GM20431 (cell line): ENCODE data around the gene TBX3.

Experiments used
- in situ Hi-C: fragments of 300-500 bp; cut with MseI, MboI; formaldehyde crosslinking; loops from one replicate; pipeline ENCODE4 v1.15.0; 2020; ENCODE audit warnings: low sequenced_read_pairs; ENCODE audit not compliant: unreplicated experiment

The TBX3 gene

DNA sequence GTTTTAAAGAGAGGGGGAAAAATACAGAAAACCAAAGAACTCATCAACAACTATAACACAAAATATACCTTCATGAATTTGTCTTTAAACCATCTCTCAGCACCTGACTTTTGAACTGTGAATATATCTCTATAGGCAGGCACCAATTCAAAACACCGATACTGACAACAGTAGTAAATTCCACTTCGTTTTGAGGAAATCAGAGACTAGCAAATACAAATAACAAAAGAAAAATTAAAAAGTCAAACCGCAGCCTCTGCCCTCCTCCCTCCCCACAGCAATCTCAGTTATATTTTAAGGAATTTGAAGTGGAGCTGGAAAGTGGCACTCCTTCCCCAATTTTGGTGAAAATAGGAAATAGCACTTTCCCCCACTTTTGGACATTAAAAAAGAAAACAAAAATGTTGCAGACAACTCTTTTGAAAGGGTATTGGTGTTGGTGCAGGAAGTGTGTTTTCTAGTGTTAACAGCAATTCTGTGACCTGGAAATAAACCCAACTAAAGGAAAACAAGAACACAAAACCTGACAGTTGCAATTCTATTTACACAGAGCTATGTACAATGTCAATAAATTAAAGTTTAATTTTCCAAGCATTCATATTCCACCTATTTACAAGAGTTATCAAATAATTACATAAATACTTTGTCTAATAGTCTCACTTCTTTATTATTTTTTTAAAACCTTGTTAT lies 13.5 kb downstream of the TBX3 start:
- in situ Hi-C loops, result loop anchor here (25.0 kb wide), 1 partner anchor 1092 kb away; no protein-coding TSS in a partner anchor

DNA sequence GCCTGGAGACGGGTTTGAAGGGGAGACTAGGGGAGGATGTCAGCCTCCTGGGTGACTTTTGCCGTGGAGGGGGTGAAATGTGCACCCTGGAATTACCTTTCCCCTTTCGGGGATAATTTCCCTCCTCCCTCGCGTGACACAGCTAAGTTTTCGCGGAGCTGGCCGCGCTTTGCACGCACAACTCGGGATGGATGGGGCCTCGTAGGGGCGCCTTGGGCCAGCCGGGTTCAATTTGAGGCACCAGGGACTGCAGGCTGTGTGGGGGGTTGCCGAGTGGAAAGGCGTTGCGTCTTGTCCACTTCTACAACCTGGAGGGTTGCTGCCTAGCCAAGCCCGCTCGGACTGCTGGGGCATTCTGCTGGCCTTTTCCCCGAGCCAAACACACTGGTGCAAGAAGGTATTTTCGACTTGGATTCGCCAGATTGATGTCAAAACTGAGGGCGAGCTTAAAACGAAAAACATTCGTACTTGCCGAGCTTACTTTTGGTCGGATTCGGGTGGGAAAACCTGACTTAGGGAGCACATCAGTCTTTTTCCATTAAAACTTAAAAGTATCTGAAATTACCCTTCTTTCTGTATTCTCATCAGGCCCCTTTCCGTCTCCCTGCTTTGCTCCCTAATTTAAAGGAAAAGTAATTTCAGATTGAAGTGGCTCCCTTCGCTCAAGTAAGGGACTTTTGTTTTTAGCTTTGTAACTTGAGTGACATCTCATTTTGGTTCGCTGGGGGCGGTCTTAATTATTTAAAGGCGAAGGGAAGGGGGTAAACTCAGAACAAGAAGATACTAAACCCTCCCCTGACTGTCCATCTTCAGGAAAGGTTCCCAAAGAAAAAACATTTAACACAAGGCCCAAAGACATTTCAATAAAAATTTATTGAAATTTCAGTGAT lies 14.3 kb downstream of the TBX3 start:
- in situ Hi-C loops, result loop anchor here (10.0 to 25.0 kb wide), 2 partner anchors 1093 to 1245 kb away; no protein-coding TSS in a partner anchor

DNA sequence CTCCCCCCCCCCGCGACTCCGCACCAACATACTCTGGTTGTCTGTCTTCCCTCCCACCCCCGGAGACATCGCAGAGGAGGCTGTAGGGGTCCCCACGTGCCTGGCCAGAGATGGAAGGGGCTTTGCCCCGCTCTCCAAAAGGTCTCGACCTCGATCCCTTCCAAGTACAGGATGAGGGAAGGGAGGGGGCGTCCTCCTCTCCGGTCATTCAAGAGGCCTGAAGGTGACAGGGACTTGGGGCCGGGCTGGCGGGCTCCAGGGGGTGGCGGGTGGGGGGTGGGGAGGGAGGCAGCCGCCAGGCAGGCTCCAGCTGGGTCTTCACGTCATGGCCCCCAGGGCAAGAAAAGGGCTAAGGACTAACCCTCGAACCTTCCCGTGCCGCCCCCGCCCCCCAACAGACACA lies 15.1 kb downstream of the TBX3 start:
- in situ Hi-C loops, result loop anchor here (10.0 to 25.0 kb wide), 2 partner anchors 1093 to 1246 kb away; no protein-coding TSS in a partner anchor

DNA sequence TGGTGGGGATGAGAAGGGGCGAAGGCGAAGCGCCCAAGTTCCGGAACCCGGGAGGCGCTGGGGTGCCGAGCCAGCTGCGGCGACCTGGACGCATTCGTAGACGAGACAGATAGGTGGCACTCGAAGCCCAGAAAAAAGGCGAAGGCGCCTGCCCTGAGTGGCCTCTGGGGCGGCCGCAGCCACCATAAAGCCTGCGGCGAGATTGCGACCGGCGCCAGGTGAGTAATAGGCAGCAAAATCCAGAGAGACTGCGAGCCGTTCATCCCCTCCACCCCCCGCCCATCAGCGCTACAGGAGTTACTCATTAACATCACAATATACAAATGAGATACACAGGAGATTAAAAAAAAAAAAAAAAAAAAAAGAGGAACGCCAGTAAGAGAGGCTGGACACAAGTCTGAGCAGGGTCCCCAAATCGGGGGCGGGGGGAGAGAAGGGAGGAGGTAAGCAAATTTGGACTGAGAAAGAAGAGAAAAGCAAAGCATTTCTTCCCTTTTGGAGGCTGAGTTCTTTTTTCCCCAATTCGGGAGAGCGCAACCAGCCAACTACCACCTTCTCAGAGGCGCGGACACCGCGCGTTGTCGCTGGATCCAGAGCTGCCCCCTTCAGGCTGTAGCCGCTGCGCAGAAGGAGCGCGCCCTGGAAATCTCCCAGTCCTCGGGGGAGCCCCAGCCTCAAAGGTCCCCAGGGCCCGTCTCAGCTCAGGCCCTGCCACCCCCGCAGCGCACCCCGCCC lies 15.7 kb downstream of the TBX3 start:
- in situ Hi-C loops, result loop anchor here (10.0 to 25.0 kb wide), 2 partner anchors 1094 to 1246 kb away; no protein-coding TSS in a partner anchor

DNA sequence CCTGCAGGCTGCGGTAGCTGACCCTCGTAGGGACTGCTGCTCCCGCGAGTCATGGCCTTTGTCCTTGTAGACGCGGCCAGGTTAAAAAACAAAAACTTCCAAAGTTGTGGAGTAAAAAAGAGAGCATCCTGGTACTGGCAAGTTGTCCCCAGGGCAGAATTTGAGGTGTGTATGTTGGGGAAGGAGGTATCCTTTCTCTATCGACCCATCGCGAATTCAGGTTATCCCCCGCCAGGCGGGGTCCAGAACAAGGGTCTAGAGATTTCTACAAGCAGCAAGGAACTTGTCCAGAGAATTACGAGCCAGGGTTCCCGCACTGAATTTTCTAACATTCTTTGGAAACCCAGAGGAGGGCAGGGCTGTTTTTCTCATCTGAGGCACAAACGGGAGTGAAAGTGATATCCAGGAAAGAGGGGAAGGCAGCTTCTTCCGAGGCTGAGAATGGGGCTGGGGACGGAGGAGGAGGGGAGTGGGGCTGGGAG lies 16.3 kb downstream of the TBX3 start:
- in situ Hi-C loops, result loop anchor here (10.0 to 25.0 kb wide), 2 partner anchors 1095 to 1247 kb away; no protein-coding TSS in a partner anchor

DNA sequence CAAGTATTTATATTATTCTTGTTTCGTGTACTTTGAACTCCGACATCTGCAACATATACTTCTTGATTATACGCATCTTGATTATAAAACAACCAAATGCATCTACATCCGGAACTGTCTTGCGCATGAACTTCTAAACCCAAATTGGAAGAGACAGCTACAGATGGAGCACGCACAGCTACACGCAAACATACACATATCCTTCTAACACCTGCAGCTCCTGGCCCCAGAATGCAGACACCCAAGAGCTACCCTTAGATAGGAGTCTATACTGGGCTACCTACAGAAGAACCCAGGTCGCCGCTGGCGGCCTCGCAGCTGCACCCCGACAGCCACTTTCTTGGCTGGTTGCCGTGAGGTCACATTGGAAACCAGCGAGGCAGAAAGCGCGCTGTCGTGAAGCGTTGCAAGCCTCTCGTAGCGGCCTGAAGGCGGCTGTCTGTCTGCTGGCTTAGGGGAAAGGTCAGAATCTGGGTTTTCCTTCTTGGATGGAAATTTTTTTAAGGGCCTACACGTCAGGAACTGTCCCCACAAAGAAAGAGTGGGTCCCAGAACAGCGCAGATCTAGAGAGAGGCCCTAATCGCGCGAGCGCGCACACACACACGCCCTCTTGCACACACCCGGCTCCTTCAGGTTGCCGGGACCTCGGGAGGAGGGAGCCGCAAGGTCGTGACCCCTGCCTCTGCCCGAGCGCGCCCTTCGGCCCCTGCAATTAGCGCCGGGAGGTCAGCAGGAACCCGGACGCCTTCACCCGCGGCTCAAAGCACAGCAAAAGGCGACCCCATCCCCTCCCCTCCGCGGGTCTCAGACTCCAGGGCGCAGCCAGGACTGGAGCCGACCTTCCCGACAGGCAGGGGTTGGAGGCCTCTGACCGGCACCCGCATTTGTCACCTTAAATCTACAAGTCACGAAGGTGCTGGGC lies 17.0 kb downstream of the TBX3 start:
- in situ Hi-C loops, result loop anchor here (10.0 to 25.0 kb wide), 2 partner anchors 1095 to 1248 kb away; no protein-coding TSS in a partner anchor

DNA sequence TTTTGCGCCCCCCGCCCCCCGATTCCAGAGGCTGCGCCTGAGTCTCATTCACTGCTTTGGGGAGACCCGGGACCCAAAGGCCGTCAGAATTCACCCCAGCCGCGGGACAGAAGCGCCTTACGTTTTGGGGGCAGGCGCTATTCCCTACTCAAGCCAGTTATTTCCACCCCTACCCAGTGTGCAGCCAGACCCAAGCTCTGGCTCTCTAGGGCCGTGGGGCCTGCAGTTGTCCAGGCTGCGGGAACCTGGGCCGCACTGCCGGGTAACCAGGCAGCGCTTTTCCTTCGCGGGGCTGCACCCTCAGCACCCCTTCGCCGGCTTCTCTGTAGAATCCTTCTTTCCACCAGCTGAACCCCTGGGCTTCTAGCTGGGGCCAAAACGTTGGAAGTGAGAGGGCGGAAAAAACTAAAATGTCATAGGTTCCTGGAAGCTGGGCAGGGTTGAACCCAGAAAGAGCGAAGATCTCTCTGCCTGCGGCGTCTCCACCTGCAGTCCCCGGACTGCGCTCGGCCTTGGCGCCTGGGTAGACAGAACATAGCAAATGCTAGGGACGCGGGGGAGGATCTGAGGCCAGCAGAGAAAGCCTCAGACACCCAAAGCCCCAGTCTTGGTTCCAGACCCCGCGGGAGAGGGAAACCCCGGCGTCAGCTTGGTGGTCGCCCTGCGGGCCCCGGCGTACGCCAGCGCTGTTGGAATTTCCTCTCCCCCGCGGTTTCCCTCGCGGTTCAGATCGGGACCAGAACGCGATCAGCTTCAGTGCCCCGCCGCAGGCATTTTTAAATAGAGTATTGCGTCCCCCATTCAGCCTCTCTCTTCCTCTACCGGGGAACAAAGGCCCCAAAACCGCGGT lies 18.3 kb downstream of the TBX3 start:
- in situ Hi-C loops, result loop anchor here (10.0 to 25.0 kb wide), 2 partner anchors 1097 to 1249 kb away; no protein-coding TSS in a partner anchor

DNA sequence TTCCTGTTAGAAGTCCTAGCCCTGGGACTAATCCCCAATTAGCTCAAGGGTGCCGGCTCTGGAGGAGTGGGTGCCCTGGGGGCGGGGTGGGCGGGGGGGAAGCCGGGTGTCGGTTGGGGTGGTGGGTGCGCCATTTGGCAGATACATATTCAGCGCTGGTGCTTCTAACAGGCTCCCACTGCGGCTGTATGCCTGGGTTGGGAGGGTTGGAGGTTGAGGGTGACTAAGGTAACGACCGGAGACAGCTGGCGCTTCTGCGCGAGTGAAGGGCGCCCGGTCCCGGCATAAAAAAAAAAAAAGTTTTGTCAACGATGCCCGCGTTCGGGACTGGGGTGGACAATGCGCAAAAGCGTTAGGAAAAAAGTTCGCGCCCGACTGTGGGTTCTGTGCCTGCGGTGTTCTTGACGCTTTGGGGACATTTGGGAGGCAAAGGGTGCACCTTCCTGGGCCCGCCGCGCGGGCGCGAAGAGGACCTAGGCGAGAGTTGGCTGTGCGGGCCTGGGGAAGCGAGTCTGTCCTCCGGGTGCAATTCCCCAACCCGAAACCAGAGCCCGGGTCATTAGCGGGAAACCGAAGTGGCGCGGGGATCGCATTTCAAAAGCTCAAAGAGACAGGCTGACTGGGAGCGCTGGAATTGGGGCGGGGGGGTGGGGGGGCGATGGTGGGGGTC lies 19.2 kb downstream of the TBX3 start:
- in situ Hi-C loops, result loop anchor here (10.0 to 25.0 kb wide), 2 partner anchors 1098 to 1250 kb away; no protein-coding TSS in a partner anchor

DNA sequence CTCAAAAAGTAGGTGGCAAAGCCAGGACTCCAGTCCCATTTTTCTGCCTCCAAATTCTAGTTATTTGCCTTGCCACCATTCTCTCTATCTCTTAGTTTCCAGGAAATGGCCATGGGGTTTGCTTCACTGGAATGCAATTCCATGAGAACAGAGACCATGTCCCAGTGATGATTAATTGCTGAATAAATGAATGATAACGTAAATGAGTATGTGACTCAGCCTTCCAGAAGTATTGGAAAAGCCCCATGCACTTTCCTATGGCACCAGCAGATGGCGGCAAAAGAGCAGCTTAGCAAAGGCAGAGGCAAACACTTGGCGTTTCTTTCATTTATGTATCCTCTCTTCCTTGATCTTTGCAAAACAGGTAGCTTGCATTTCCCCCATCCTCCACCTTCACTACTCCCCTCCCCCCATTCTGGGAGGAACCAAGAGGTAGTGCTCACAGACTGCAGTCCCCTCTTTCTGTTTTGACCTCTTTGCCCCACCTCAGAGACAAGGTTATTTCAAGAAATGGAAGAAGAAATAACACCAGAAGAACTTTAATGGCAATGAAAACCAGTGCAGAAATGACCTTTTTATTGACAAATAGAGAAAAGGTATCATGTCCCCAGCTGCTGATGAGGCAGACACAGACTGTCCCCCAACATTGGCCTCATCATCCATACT lies 21.3 kb downstream of the TBX3 start:
- in situ Hi-C loops, result loop anchor here (10.0 to 25.0 kb wide), 2 partner anchors 1100 to 1252 kb away; no protein-coding TSS in a partner anchor

DNA sequence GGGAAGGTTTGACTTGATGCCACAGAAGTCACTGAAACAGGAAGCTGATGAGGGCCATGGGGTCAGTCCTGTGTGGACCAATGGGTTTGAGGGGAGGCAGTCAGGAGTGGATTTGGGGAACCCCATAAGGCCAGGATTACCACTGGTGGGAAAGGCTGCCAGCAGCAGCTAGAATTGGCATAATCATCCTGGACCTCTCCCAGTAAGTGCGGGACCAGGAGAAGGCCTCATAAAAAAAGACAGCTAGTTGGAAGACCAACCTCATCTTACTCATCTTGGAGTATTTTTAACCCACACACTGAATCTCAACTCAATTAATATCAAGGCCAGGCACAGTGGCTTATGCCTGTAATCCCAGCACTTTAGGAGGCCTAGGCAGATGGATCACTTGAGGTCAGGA lies 22.7 kb downstream of the TBX3 start:
- in situ Hi-C loops, result loop anchor here (10.0 to 25.0 kb wide), 2 partner anchors 1101 to 1254 kb away; no protein-coding TSS in a partner anchor

DNA sequence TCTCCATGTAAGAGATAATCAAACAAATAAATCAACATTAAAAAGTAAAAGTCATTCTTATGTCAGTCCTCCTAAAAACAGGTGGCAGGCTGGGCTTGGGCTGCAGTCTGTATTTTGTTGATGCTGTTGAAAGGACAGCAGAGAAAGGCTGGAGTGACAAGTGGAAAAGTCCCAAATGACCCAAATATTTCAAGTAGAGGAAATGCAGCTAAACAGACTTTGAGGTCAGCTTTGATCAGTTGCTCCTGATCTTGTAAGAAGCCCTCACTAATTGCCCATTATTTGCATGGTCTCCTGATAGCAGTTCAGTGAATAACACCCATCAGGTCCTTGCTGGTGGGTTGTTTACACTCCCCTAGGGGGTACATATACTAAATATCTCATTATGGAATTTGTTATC lies 24.9 kb downstream of the TBX3 start:
- in situ Hi-C loops, result loop anchor here (25.0 kb wide), 1 partner anchor 1103 kb away; no protein-coding TSS in a partner anchor

DNA sequence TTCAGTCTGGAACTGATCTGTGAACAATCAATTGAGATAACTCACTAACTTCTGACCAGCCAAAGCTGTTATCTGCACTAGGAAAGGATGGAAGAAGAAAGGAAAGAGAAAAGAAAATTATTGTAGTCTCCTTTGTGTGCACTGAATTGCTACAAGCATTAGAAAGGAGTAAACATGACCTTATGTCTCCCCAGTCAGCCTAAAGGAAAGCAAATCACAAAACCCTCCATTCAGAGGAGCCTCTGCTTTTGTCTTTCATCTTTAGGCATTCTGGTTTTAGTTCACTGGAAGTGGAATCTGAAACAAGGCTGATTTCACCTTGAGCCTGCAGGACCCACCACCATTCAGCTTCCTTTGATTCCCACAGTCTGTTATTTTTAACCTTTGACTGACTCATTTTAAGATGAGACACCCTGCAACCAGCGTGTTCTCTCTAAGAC lies 26.0 kb downstream of the TBX3 start:
- in situ Hi-C loops, result loop anchor here (25.0 kb wide), 1 partner anchor 1104 kb away; no protein-coding TSS in a partner anchor

DNA sequence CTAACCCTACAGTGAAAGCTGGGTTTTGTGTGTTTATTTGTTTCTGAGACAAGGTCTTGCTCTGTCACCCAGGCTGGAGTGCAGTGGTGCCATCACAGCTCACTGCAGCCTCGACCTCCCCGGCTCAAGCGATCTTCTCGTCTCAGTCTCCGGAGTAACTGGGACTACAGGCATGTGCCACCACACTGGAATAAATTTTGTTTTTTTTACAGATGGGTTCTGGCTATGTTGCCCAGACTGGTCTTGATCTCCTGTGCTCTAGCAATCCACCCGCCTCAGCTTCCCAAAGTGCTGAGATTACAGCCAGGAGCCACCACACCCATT lies 26.4 kb downstream of the TBX3 start:
- in situ Hi-C loops, result loop anchor here (25.0 kb wide), 1 partner anchor 1105 kb away; no protein-coding TSS in a partner anchor

DNA sequence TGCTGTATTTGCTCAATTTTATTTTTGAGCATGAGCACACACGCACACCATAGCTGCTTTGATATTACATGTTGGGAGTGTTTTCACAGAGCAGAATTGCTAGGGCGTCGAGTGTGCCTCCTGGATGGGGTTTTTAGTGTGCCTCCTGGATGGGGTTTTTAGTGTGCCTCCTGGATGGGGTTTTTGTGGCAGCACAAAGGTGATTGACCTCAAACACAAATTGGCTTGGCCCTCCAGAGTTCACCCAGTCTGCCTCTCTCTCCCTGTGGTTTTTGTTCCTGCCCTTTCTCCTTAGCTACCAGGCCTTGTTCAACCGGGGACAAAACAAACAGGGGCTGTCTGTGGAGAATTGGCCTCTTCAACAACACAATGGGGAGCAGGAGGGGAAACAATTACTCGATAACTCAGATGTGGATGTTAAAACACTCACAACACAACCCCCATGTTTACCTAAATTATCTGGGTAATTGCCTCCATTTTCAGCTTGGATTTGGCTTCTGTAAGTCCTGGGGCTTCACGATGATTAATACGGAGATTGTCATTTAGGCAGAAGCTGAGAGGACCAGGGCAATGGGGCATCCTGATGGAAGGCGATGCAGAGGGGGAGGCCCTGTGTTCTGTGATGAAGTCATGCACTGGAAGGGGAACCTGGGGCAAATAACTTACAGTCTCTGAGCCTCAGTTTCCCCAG lies 26.9 kb downstream of the TBX3 start:
- in situ Hi-C loops, result loop anchor here (25.0 kb wide), 1 partner anchor 1105 kb away; no protein-coding TSS in a partner anchor

DNA sequence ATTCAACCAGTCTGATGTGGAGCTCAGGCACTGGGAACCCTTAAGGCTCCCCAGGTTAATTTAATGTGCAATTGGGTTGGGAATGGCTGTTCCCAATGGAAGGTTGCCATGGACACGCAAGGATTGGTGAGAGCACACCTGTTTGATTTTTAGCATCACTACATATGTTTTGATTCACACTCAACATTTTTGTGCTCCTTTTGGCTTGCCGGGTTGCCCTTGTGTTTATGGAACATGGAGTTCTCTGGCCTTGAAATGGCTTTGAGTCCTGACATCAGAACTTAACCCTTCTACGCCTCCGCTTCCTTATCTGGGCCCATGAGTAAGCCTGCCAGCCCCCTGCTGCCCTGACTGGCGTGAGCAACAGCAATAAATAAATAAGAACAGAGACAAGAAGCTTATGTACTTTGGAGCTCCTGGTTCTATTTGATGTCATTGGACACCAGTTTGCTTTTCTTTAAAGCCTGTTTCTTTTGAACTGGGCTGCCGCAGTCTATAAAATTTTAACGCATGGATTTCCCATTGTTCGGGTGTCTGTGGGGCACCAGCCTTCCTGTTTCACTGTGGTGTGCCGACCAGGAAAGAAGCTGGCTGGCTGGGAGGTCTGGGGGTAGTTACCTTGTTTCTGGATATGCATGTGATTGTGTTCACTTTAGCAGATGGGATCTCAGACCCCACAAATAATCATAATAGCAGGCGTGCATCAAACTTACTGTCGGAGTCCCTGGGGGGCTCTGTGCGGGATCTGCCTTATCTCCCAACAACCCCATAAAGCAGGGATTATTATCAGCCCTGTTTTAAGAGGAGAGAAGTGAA lies 27.8 kb downstream of the TBX3 start:
- in situ Hi-C loops, result loop anchor here (25.0 kb wide), 1 partner anchor 1106 kb away; no protein-coding TSS in a partner anchor
